ENCODE results near the gene APMAP.
A peak's percentile ranks its signal among the peaks of the same experiment; 100 is the strongest.

Gene APMAP, protein sequence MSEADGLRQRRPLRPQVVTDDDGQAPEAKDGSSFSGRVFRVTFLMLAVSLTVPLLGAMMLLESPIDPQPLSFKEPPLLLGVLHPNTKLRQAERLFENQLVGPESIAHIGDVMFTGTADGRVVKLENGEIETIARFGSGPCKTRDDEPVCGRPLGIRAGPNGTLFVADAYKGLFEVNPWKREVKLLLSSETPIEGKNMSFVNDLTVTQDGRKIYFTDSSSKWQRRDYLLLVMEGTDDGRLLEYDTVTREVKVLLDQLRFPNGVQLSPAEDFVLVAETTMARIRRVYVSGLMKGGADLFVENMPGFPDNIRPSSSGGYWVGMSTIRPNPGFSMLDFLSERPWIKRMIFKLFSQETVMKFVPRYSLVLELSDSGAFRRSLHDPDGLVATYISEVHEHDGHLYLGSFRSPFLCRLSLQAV

DNA sequence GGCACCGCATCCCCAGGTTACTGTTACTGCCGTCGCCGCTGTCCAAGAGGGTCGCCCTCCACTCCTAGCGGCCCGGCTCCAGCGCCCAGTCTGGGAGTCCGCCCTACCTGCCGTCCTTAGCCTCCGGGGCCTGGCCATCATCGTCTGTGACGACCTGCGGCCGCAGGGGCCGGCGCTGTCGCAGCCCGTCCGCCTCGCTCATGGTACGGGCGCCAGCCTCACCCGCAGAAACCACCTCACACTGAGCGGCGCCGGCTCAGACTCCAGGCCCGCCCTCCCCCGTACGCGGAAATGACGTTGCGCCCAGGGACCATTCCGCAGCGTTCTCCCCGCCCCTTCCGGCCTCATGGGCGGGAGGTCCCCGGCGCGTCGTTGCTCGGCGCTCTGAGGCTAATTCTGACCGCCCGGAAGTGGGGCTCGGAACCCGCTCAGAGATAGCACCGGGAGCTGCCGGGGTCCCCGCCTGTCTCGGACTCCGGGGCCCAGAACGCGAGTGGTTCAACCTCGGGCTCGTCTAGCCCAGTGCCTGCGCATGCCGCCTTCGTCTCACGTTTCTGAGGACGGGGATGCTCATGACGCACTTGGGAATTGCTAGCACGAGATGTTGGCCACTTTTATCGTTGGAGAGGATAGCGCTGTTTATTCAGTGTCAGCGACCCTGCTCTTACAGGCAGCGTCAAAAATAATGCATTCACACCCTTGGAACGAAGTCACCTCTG lies at the start of gene APMAP:
Gene APMAP (minus strand): TSS at position 265 of the 719 bp plus-strand sequence. CDS start 63 bp downstream, at position 202.
- DNase-seq: peak; percentile 93

GRCh38 chr20:25041813-25042530 lies 49.4 kb upstream of the APMAP start:
- no peak for DNase-seq

DNA sequence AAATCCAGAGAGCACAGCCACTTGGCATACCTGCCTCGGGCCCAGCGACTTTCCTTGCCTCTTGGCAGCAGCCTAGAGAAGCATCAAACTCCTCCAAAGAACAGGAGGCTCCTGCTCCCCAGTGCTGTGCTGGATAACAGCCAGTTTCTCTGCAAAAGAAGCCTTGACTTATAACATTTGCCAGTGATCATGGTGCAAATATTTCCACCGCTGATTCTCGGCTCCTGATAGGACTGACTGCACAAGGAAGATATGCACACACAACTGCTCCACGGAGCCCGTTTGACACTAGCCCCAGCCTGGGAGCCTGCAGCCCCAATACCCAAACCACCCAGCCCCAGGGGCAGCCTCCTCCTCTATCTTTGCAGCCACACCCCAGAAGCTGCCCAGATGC lies 47.9 kb upstream of the APMAP start:
- DNase-seq: no peak

- peak; percentile 24 for DNase-seq
Measured at GRCh38 chr20:25039697-25040437, 47.3 kb upstream of the APMAP start.

GRCh38 chr20:25038591-25039015 lies 46.1 kb upstream of the APMAP start:
- no peak for DNase-seq

DNA sequence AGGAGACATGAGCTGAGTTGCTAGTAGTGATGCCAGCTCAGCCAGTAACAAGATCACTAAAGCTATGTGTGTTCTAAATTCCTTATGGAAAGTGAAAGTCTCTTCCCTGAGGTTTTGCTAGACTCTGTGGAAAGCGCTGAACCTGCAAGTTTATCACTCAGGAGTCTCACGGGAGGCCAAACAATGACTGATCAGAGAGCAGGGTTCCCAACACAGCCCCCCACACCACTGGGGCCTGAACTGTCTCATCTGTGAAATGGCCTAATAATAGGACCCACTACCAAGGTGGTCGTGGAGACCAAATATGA lies 45.5 kb upstream of the APMAP start:
- DNase-seq: no peak

- DNase-seq: no peak
Measured at GRCh38 chr20:25037288-25038102, 44.9 kb upstream of the APMAP start.

- no peak for DNase-seq
Measured at GRCh38 chr20:25036331-25036936, 43.9 kb upstream of the APMAP start.

DNA sequence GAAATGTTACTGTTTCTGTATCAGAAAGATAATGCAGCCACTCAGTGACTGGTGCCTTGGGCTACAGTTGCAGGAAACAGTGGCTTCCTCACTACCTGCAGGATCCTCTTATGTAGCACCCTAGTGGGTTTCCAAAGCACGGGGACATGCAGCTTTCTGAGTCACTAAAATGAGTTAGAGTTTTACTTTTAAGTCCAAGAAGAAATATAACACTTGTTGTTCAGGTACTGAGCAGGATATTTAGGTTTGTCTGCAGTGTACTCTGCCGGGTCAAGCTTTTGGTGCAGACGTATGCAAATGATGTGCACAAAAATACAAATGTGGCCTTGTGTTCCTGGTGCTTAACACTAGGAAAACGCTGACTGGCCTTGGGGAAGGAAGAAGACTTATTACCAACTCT lies 43.4 kb upstream of the APMAP start:
- no peak for DNase-seq

- DNase-seq: no peak
Measured at GRCh38 chr20:25033924-25034300, 41.4 kb upstream of the APMAP start.

GRCh38 chr20:25033265-25033923 lies 40.8 kb upstream of the APMAP start:
- no peak for DNase-seq

GRCh38 chr20:25032478-25033264 lies 40.1 kb upstream of the APMAP start:
- DNase-seq: peak; percentile 28

DNA sequence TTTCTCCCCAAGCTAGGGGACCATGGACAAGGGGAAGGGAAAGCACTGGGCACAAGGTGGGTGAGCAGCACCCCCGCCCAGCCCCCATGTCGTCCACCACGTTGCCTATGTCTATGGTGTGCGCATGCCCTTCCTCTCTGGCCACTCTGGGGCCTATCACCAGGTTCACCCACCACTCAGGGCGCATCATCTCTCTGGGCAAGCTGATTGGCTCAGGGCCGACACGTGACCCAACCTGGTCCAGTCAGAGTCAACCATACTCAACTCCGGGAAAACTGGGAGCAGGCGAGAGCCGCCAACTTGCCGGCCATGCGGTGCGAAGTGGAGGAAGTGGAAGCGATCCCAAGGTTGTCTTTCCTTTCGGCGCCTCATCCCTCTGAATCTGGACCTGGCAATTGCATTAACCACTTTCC lies 39.5 kb upstream of the APMAP start:
- no peak for DNase-seq

DNA sequence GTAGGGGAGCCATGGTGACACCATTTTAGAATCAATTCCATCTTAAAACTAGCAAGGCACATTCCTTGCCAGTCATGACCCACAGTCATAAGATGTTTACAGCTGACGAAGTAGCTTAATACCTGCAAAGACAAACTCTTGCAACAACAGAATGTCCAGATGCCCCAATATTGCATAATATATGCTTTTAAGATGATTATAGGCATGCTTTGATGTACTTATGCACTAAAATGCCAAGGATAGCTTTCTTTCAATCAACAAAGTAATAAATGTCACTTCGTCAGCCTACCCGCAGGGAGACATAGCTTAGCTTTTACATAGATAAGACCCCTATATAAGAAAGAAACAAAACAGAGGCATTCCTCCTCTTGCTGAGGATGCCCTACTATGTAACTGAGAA lies 38.7 kb upstream of the APMAP start:
- DNase-seq: no peak

- no peak for DNase-seq
Measured at GRCh38 chr20:25030649-25031207, 38.2 kb upstream of the APMAP start.

- DNase-seq: no peak
Measured at GRCh38 chr20:25030007-25030648, 37.6 kb upstream of the APMAP start.

GRCh38 chr20:25025986-25026605 lies 33.5 kb upstream of the APMAP start:
- DNase-seq: no peak

- DNase-seq: no peak
Measured at GRCh38 chr20:25025091-25025861, 32.7 kb upstream of the APMAP start.
